ENCODE measurements around the gene ALDH3B2. TPM values are rescaled to one million over a fixed set of nuclear protein-coding genes. Genes with fewer than 3 reads are reported as not detected.
A peak's percentile ranks its signal among the peaks of the same experiment; 100 is the strongest.
"Not testable (repeated sequence)": the region's sequence is repeated elsewhere in the genome, so short reads cannot be mapped to it uniquely, and the experiment has no call there.

ALDH3B2 gene
- total RNA-seq, 1 donor from 2014 or later = 0.20 TPM

GRCh38 chr11:67642173-67643120 lies 32.0 kb downstream of the ALDH3B2 start:
- DNase-seq (ENCODE audit: low read depth) = no peak

GRCh38 chr11:67641338-67642172 lies 32.9 kb downstream of the ALDH3B2 start:
- DNase-seq (ENCODE audit: low read depth) = no peak

DNA sequence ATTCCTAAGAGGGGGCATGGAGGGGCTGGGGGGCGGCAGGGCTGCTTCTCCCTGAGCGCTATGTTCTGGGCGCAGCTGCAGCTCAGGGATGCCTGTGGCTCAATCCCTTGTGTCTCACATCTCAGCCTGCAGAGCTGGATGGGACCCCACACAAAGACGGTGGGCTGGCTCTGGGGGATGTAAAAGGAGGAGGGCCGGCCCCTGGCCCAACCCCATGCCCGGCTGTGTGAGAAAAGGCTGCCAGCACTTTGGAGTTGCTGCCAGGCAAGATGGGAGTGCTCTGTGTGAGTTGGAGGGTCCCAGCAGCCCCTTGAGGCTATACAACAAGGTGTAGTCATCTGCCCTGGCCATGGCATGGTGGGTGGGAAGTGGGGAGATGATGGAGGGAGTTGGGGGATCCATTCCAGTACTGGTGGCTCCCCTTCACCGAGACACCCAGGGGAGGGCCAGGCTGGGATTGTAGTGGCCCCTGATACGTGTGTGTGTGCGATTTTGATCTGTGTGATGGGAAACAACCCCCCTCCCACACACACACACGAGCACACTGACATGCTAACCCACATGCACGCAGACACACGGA lies 33.6 kb downstream of the ALDH3B2 start:
- no peak for DNase-seq (ENCODE audit: low read depth)

DNA sequence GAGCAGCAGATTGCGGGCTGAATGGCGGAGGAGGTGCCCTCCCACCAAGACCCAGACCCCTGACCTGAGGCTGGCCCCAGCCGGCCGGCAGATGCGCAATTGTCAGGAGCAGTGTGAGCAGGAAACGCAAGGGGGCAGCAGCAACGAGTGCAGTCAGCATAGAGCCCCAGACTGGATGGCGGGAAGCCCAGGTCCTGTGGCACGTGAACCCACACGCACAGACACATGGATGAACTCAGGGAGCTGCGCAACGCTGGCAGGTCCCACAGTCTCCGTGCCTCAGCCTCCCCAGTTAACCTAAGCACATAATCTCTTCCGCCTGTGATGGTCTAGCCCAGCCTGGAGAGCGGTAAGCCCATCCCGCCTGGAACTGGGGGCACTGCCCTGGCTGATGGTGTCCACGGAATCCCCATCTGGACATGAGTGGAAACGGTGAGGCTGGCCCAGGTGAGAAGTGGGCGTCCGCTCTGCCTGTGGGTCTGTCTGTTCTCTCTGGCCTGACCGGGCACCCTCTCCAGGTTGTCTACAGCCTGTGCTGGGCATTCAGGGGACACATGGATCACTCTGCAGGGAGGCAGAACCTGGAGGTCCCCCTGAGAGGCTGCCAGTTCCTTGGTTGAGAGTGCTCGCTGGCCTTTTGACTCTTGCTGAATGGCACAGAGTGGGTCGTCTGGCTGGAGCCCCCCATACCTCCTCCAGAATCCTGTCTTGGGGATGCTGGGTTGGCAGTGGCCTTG lies 34.2 kb downstream of the ALDH3B2 start:
- DNase-seq (ENCODE audit: low read depth) = peak; percentile 23

GRCh38 chr11:67639438-67639859 lies 35.0 kb downstream of the ALDH3B2 start, which contains the start of gene TBX10:
Gene TBX10 (minus strand): TSS chr11:67639763. CDS start chr11:67639472, 291 bp downstream.
- no peak for DNase-seq (ENCODE audit: low read depth)

GRCh38 chr11:67638535-67639437 lies 35.6 kb downstream of the ALDH3B2 start:
- no peak for DNase-seq (ENCODE audit: low read depth)

DNA sequence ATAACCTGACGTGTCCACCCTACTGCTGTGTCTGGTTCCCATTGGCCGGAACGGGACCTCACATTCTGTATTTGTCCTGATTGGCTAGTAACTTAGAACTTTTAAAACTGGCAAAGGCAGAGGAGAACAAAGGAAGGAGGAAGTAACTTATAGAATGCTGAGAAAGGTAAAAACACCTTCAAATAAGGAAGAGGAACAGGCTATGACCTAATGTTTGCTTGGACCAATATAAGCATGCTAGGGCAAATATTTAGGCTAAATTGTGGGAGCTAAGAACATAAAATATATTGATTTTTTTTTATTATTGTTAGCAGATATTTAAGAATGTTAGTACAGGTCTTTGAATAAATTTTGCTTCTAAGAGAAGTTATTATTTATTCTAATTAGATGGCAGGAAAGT lies 37.0 kb downstream of the ALDH3B2 start:
- not testable (repeated sequence) for DNase-seq (ENCODE audit: low read depth)

DNA sequence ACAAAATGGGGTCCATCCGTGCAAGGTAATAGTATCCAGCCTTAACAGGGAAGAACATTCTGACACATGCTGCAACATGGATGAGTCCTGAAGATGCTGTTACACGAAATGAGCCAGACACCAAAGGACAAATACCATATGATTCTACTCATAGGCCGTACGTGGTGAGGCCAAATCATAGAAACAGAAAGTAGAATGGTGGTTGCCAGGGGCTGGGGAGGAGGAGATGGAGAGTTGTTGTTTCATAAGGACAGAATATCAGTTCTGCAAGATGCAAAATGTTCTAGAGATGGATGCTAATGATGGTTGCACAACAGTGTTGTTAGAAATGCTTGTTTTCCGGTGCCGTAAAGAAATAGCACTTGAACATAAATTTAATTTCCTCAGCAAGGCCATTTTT lies 37.5 kb downstream of the ALDH3B2 start:
- DNase-seq (ENCODE audit: low read depth) = no peak

DNA sequence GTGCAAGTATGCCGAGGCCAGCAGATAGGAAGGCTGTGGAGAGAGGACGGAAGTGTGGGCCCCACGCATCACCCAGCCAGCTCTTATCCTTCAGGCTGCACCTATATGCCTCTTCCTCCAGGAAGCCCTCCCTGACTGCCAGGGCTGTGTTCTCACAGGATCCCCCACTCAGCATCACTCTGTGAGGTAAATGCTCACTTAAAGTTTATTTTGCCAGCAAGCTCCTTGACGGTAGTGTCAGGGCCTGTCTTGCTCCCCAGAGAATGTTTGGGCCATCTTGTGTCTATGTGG lies 39.2 kb downstream of the ALDH3B2 start:
- no peak for DNase-seq (ENCODE audit: low read depth)

DNA sequence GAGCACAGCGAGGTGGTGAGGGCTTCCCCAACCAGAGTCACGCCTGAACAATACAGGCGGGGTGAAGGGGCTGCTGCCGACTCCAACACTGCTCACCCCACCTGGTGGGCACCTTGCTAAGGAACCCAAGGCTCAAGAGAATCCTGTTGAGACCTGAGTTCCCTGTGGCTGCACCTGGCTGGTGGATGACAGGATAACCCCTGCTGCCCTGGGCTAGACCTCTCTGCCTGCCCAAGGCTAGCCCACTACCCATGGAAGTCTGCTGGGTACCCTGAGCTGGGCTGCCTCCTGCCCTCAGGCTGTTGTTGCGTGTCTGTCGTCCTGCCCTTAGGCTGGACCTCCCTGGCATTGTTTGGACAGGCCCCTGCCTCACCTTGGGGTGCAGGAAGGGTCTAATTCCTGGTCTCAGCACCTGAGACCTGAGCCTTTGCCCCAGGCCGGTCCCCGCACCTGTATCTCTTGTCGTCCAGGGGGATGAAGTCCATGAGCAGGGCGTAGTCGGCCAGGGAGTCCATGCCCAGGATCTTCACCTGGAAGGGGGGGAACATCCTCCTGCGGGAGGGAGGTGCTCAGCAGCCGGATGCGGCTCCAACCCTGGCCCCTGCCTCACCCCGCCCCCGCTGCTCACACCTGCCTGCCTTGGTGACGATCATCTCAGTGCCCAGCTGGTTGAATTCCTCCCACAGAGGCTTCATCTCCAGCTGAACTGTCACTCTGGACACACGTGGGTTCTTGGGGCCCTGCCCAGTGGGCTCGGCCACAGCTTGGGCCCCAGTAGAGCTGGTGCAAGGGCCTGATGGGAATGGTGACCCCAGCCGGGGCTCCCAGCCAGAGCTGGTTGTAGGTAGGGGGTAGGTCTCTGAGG lies 39.8 kb downstream of the ALDH3B2 start:
- no peak for DNase-seq (ENCODE audit: low read depth)

GRCh38 chr11:67633758-67634365 lies 40.6 kb downstream of the ALDH3B2 start:
- DNase-seq (ENCODE audit: low read depth) = no peak

DNA sequence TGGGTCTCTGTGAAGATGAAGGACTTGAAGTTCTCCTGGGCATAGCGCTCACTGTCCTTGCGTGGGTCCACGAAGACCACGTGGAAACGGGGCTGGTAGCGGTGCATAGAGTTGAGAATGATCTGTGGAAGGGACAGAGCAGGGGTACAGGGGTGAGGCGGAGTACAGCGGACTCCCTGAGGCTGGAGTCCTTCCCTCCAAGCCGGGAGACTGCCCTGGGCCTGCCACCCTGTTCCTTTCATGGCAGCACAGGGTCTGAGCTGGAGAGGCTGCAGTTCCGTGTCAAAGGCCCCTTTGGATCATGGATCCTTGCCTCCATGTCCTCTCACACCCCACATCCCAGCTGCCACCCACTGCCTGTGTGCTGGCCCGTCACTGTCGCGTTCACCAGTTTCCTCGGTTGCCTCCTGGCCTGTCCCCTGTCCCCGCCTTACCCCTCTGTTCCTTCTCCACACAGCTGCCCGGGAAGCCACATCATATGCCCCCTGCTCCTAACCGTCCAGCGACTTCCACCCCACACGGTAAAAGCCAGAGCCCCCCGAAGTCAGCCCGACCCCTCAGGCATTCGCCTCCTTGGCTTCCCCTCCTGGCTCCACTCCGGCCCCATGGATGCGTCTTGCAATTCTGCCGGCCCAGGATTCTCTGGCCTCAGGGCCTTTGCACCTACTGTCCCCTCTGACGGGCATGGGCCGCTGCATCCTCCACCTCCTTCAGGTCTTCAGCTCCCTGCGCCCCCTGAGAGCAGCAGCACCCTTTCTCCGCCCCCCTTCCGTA lies 41.3 kb downstream of the ALDH3B2 start:
- no peak for DNase-seq (ENCODE audit: low read depth)

- peak; percentile 22 for DNase-seq (ENCODE audit: low read depth)
Measured at GRCh38 chr11:67632175-67632981, 42.0 kb downstream of the ALDH3B2 start.

- no peak for DNase-seq (ENCODE audit: low read depth)
Measured at GRCh38 chr11:67631853-67632174, 42.6 kb downstream of the ALDH3B2 start.

GRCh38 chr11:67631411-67631810 lies 43.0 kb downstream of the ALDH3B2 start:
- no peak for DNase-seq (ENCODE audit: low read depth)

GRCh38 chr11:67630943-67631331 lies 43.5 kb downstream of the ALDH3B2 start:
- no peak for DNase-seq (ENCODE audit: low read depth)

DNA sequence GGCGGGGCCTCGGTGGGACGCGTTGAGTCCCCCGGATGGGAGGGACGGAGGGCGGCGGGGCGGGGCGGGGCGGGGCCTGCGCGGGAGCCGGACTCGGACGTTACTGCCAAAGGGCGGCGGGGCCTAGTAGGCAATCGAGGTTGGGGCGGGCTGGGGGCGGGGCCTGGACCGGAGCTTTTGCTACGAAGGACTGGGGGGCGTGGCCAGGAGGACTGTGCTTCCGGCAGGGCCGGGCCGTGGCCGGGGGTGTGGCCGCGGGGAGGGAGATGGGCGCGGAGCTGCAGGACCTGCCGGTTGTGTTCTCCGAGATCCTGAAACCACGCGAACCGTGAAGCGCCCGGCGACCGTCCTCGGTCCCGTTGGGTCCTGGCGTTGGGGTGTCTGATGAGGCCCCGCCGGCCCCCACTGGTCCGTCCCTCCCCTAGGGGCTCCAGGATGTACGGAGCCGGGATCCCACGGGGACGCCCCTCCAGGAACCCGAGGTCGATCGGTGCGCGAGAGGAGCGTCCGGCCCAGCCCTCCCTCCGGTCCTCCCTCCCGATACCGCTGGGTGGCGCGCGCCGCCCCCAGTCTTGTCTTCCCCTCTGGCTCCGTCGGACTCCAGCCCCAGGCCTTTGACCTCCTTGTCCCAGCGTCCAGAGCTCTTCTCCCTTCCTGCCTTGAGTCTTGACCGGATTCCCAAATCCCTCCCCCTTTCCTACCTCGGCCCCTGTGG lies 44.0 kb downstream of the ALDH3B2 start:
- peak; percentile 87 for DNase-seq (ENCODE audit: low read depth)

All from renal cortical epithelial cell (primary cell).